ENCODE data around the gene RAB17.

Gene RAB17

GRCh38 chr2:237558961-237559641 is 31.4 kb downstream of the RAB17 start:
- DNase-seq (ENCODE audit: low read depth), result peak; percentile 35

- no peak for DNase-seq (ENCODE audit: low read depth)
These were observed 32.9 kb downstream of the RAB17 start for GRCh38 chr2:237557633-237558015.

GRCh38 chr2:237556773-237557632 is 33.5 kb downstream of the RAB17 start:
- DNase-seq (ENCODE audit: low read depth), result no peak

- DNase-seq (ENCODE audit: low read depth), result no peak
These were observed 35.0 kb downstream of the RAB17 start for GRCh38 chr2:237555560-237555959.

- DNase-seq (ENCODE audit: low read depth), result no peak
These were observed 36.6 kb downstream of the RAB17 start for GRCh38 chr2:237553948-237554347.

- DNase-seq (ENCODE audit: low read depth), result no peak
These were observed 37.6 kb downstream of the RAB17 start for GRCh38 chr2:237552908-237553307.

- no peak for DNase-seq (ENCODE audit: low read depth)
These were observed 39.4 kb downstream of the RAB17 start for GRCh38 chr2:237551071-237551574.

GRCh38 chr2:237549643-237550415 is 40.7 kb downstream of the RAB17 start:
- DNase-seq (ENCODE audit: low read depth), result no peak

- DNase-seq (ENCODE audit: low read depth), result no peak
These were observed 41.3 kb downstream of the RAB17 start for GRCh38 chr2:237549216-237549615.

- no peak for DNase-seq (ENCODE audit: low read depth)
These were observed 42.6 kb downstream of the RAB17 start for GRCh38 chr2:237547841-237548416.

- no peak for DNase-seq (ENCODE audit: low read depth)
These were observed 43.6 kb downstream of the RAB17 start for GRCh38 chr2:237546876-237547395.

GRCh38 chr2:237546040-237546875 is 44.3 kb downstream of the RAB17 start:
- no peak for DNase-seq (ENCODE audit: low read depth)

GRCh38 chr2:237542001-237542704 is 48.4 kb downstream of the RAB17 start:
- DNase-seq (ENCODE audit: low read depth), result no peak

- no peak for DNase-seq (ENCODE audit: low read depth)
These were observed 49.3 kb downstream of the RAB17 start for GRCh38 chr2:237541243-237541642.

GRCh38 chr2:237540823-237541222 is 49.7 kb downstream of the RAB17 start:
- DNase-seq (ENCODE audit: low read depth), result peak; percentile 9

GRCh38 chr2:237540223-237540775 is 50.2 kb downstream of the RAB17 start:
- DNase-seq (ENCODE audit: low read depth), result no peak

- DNase-seq (ENCODE audit: low read depth), result no peak
These were observed 50.9 kb downstream of the RAB17 start for GRCh38 chr2:237539681-237540080.

GRCh38 chr2:237538901-237539300 is 51.6 kb downstream of the RAB17 start:
- no peak for DNase-seq (ENCODE audit: low read depth)

GRCh38 chr2:237538001-237538720 is 52.4 kb downstream of the RAB17 start:
- no peak for DNase-seq (ENCODE audit: low read depth)
